Measurements from ENCODE around the gene ANKRD42. TPM values are rescaled to one million over a fixed set of nuclear protein-coding genes. Genes with fewer than 3 reads are reported as not detected.

ANKRD42 gene
- total and polyA plus RNA-seq, 2 donors (not counting 3 experiments of a cell fraction or from before 2014, with no cell fraction given): 3.3 to 6.6 TPM

GRCh38 chr11:83150450-83150849 lies 43.1 kb upstream of the ANKRD42 start:
- no peaks in the 10 kb centered on the region for H4K20me1 ChIP-seq (replicated peaks; ENCODE audit: control insufficient read depth, extremely low read depth, insufficient read depth, low read length)
- H3K79me2 ChIP-seq (ENCODE audit: control insufficient read depth, insufficient read depth, low read length): no peaks in the 10 kb centered on the region
- no peaks in the 10 kb centered on the region for H3K4me1 ChIP-seq (ENCODE audit: control insufficient read depth, extremely low read depth, insufficient read depth, low read length)
- H3K4me3 ChIP-seq (replicated peaks in 1 of 3; ENCODE audit: insufficient read depth in 1 of 3, low read depth in 1 of 3, low read length in 3 of 3): no peak overlapping the region
- H3K4me2 ChIP-seq (ENCODE audit: insufficient read depth, low read length): no peak overlapping the region
- H3K9ac ChIP-seq (replicated peaks; ENCODE audit: extremely low read depth, insufficient read depth, low read length): no peak overlapping the region
- no peaks in the 10 kb centered on the region for H3K9me3 ChIP-seq (replicated peaks; ENCODE audit: control insufficient read depth, insufficient read depth, low read length)
- no peaks in the 10 kb centered on the region for H3K27me3 ChIP-seq (ENCODE audit: control insufficient read depth in 2 of 2, insufficient read depth in 2 of 2, low read length in 2 of 2)
- FAIRE-seq (no peak), DNase-seq (ENCODE audit: low read depth, low spot score) (no peak)
- intact Hi-C loops (cut with micrococcal nuclease) (no loop called here), dilution Hi-C loops (cut with MboI; ENCODE audit: extremely low pct_ligation_motif_present, low sequenced_read_pairs) (no loop called here)
- H3K27ac ChIP-seq (ENCODE audit: insufficient read depth, low read depth, low read length): no peak overlapping the region
- H2AFZ ChIP-seq (ENCODE audit: low read depth, low read length): no peak overlapping the region
- CTCF ChIA-PET: no interaction called here
- TF ChIP-seq MYC (IDR thresholded peaks at IDR 0.05; ENCODE audit: low read depth, low read length) (no peak), POLR2A (IDR thresholded peaks at IDR 0.05; ENCODE audit: low read depth, low read length) (no peak), JUN (IDR thresholded peaks at IDR 0.05; ENCODE audit: borderline replicate concordance, insufficient read depth, insufficient read length, low read depth) (no peak)
- H3K36me3 ChIP-seq (ENCODE audit: control insufficient read depth in 2 of 2, extremely low read depth in 1 of 2, insufficient read depth in 2 of 2, low read length in 2 of 2): no peaks in the 10 kb centered on the region
- POLR2A ChIA-PET: no interaction called here
- H3K9me1 ChIP-seq (replicated peaks; ENCODE audit: control insufficient read depth, extremely low read depth, insufficient read depth, low read length): no peaks in the 10 kb centered on the region
- no TSS peak for BruUV-seq (replicated peaks)

GRCh38 chr11:83151274-83151977 lies 42.1 kb upstream of the ANKRD42 start:
- dilution Hi-C loops (cut with MboI; ENCODE audit: extremely low pct_ligation_motif_present, low sequenced_read_pairs): no loop called here
- CTCF ChIA-PET: interaction anchor here (1.0 to 1.6 kb wide), 2 partner anchors 11 to 12 kb away, joined by 3 to 6 read pairs; no protein-coding TSS in a partner anchor
- FAIRE-seq: no peak

More at GRCh38 chr11:83151274-83151977, 42.1 kb upstream of the ANKRD42 start:
- no peak overlapping the region for H3K9ac ChIP-seq (replicated peaks; ENCODE audit: extremely low read depth, insufficient read depth, low read length)
- no peaks in the 10 kb centered on the region for H3K79me2 ChIP-seq (ENCODE audit: control insufficient read depth, insufficient read depth, low read length)
- POLR2A ChIA-PET: no interaction called here
- intact Hi-C loops (cut with micrococcal nuclease): no loop called here
- no peak for TF ChIP-seq FOS (IDR thresholded peaks at IDR 0.05; ENCODE audit: borderline replicate concordance, insufficient read depth, low read length)
- TF ChIP-seq POLR2AphosphoS5 (IDR thresholded peaks at IDR 0.05; ENCODE audit: insufficient read depth, low read depth, low read length): no peak
- no peak for TF ChIP-seq GATA2 (IDR thresholded peaks at IDR 0.05; ENCODE audit: insufficient read depth, insufficient read length, low read depth, low read length)
- no peak for TF ChIP-seq POLR2A (IDR thresholded peaks at IDR 0.05; ENCODE audit: low read depth, low read length)
- TF ChIP-seq MYC (IDR thresholded peaks at IDR 0.05; ENCODE audit: low read depth, low read length): no peak
- no peak for TF ChIP-seq MAX (IDR thresholded peaks at IDR 0.05; ENCODE audit: insufficient read depth, insufficient read length)
- TF ChIP-seq CTCF (IDR thresholded peaks at IDR 0.05; ENCODE audit: extremely low read depth in 1 of 2, insufficient read depth in 1 of 2, low read depth in 1 of 2, low read length in 2 of 2): no peak
- no peak for TF ChIP-seq JUN (IDR thresholded peaks at IDR 0.05; ENCODE audit: borderline replicate concordance, insufficient read depth, insufficient read length, low read depth)
- no peak for TF ChIP-seq EZH2 (IDR thresholded peaks at IDR 0.05; ENCODE audit: borderline replicate concordance, low read depth, low read length, severe bottlenecking)
- H3K36me3 ChIP-seq (ENCODE audit: control insufficient read depth in 2 of 2, extremely low read depth in 1 of 2, insufficient read depth in 2 of 2, low read length in 2 of 2): no peaks in the 10 kb centered on the region
- no peaks in the 10 kb centered on the region for H3K9me1 ChIP-seq (replicated peaks; ENCODE audit: control insufficient read depth, extremely low read depth, insufficient read depth, low read length)
- no peaks in the 10 kb centered on the region for H3K4me1 ChIP-seq (ENCODE audit: control insufficient read depth, extremely low read depth, insufficient read depth, low read length)
- no peak overlapping the region for H3K4me3 ChIP-seq (replicated peaks in 1 of 3; ENCODE audit: insufficient read depth in 1 of 3, low read depth in 1 of 3, low read length in 3 of 3)
- no peaks in the 10 kb centered on the region for H3K27me3 ChIP-seq (ENCODE audit: control insufficient read depth in 2 of 2, insufficient read depth in 2 of 2, low read length in 2 of 2)
- no TSS peak for BruUV-seq (replicated peaks)
- H3K4me2 ChIP-seq (ENCODE audit: insufficient read depth, low read length): no peak overlapping the region
- no peak for DNase-seq (ENCODE audit: low read depth, low spot score)
- H2AFZ ChIP-seq (ENCODE audit: low read depth, low read length): no peak overlapping the region
- no peaks in the 10 kb centered on the region for H3K9me3 ChIP-seq (replicated peaks; ENCODE audit: control insufficient read depth, insufficient read depth, low read length)
- no peak overlapping the region for H3K27ac ChIP-seq (ENCODE audit: insufficient read depth, low read depth, low read length)
- H4K20me1 ChIP-seq (replicated peaks; ENCODE audit: control insufficient read depth, extremely low read depth, insufficient read depth, low read length): no peaks in the 10 kb centered on the region
